ENCODE data around the gene GPS1. TPM values are rescaled to one million over a fixed set of nuclear protein-coding genes. Genes with fewer than 3 reads are reported as not detected.
A peak's percentile ranks its signal among the peaks of the same experiment; 100 is the strongest.

The GPS1 gene
- total RNA-seq, 3 donors from 2014 or later (not counting 1 experiment from before 2014, with no cell fraction given): 78.9 to 87.6 (median 85.3) TPM

- peaks cover 15% of the 10 kb centered on the region for H3K4me1 ChIP-seq (ENCODE audit: control insufficient read depth, insufficient read depth, low read length)
- no peak overlapping the region for H3K4me3 Mint-ChIP-seq
- no peak overlapping the region for H3K27ac ChIP-seq (ENCODE audit: low read length)
- no peak overlapping the region for H3K27ac Mint-ChIP-seq
- intact Hi-C loops (cut with micrococcal nuclease): no loop called here
- no peaks in the 10 kb centered on the region for H3K27me3 ChIP-seq (ENCODE audit: control insufficient read depth, insufficient read depth, low read length)
- DNase-seq: no peak
- H3K4me1 Mint-ChIP-seq: peaks cover 0 to 24% of the 10 kb centered on the region in 2 donors
- no peak for ATAC-seq
- H3K9me3 Mint-ChIP-seq: no peaks in the 10 kb centered on the region
- WGBS (ENCODE audit: insufficient coverage): 92% methylated on average over 19 of the region's 19 CpGs
- H3K36me3 ChIP-seq (ENCODE audit: control insufficient read depth, insufficient read depth, low read length): no peaks in the 10 kb centered on the region
- H3K9me3 ChIP-seq (ENCODE audit: control insufficient read depth, insufficient read depth, low read length): no peaks in the 10 kb centered on the region
- no peaks in the 10 kb centered on the region for H3K36me3 Mint-ChIP-seq
- no peaks in the 10 kb centered on the region for H3K27me3 Mint-ChIP-seq (ENCODE audit: low read depth in 2 of 2)
- no peak overlapping the region for H3K4me3 ChIP-seq (ENCODE audit: low read length)
- TF ChIP-seq CTCF (IDR thresholded peaks at IDR 0.05): no peak
Measured at GRCh38 chr17:82018152-82018988, 33.3 kb upstream of the GPS1 start.

GRCh38 chr17:82018989-82019689, 32.6 kb upstream of the GPS1 start:
- TF ChIP-seq CTCF (IDR thresholded peaks at IDR 0.05): no peak
- Mint-ChIP-seq H3K27ac (no peak overlapping the region), H3K4me3 (no peak overlapping the region), H3K36me3 (no peaks in the 10 kb centered on the region), H3K27me3 (ENCODE audit: low read depth in 2 of 2) (no peaks in the 10 kb centered on the region), H3K9me3 (no peaks in the 10 kb centered on the region), H3K4me1 (peaks cover 6 to 31% of the 10 kb centered on the region in 2 donors)
- DNase-seq (no peak), ATAC-seq (no peak)
- peaks cover 22% of the 10 kb centered on the region for H3K4me1 ChIP-seq (ENCODE audit: control insufficient read depth, insufficient read depth, low read length)
- no peak overlapping the region for H3K4me3 ChIP-seq (ENCODE audit: low read length)
- H3K27me3 ChIP-seq (ENCODE audit: control insufficient read depth, insufficient read depth, low read length): no peaks in the 10 kb centered on the region
- intact Hi-C loops (cut with micrococcal nuclease): no loop called here
- H3K9me3 ChIP-seq (ENCODE audit: control insufficient read depth, insufficient read depth, low read length): no peaks in the 10 kb centered on the region
- no peaks in the 10 kb centered on the region for H3K36me3 ChIP-seq (ENCODE audit: control insufficient read depth, insufficient read depth, low read length)
- no peak overlapping the region for H3K27ac ChIP-seq (ENCODE audit: low read length)
- 96% methylated on average over 33 of the region's 33 CpGs for WGBS (ENCODE audit: insufficient coverage)

GRCh38 chr17:82019690-82020571, 31.8 kb upstream of the GPS1 start:
- Mint-ChIP-seq H3K36me3 (no peaks in the 10 kb centered on the region), H3K4me1 (peaks cover 7 to 34% of the 10 kb centered on the region in 2 donors), H3K27ac (no peak overlapping the region), H3K4me3 (peak overlapping the region; percentile 37), H3K9me3 (no peaks in the 10 kb centered on the region), H3K27me3 (ENCODE audit: low read depth in 2 of 2) (no peaks in the 10 kb centered on the region)
- no peak overlapping the region for H3K27ac ChIP-seq (ENCODE audit: low read length)
- no peaks in the 10 kb centered on the region for H3K36me3 ChIP-seq (ENCODE audit: control insufficient read depth, insufficient read depth, low read length)
- DNase-seq (peak; percentile 52 to 75), ATAC-seq (no peak)
- peak; percentile 56 for TF ChIP-seq CTCF (IDR thresholded peaks at IDR 0.05)
- H3K4me3 ChIP-seq (ENCODE audit: low read length): no peak overlapping the region
- H3K4me1 ChIP-seq (ENCODE audit: control insufficient read depth, insufficient read depth, low read length): peaks cover 29% of the 10 kb centered on the region
- H3K9me3 ChIP-seq (ENCODE audit: control insufficient read depth, insufficient read depth, low read length): no peaks in the 10 kb centered on the region
- 77% methylated on average over 32 of the region's 34 CpGs for WGBS (ENCODE audit: insufficient coverage)
- intact Hi-C loops (cut with micrococcal nuclease): no loop called here
- no peaks in the 10 kb centered on the region for H3K27me3 ChIP-seq (ENCODE audit: control insufficient read depth, insufficient read depth, low read length)
